HG03442 (cell line): Measurements from ENCODE around the gene MMP19.

Experiments
- ATAC-seq: cut with Tn5 transposase; IDR thresholded peaks from one replicate; pipeline ENCODE4 v1.9.1; 2021; ENCODE audit warnings: mild to moderate bottlenecking, moderate library complexity; ENCODE audit not compliant: unreplicated experiment

Gene MMP19

DNA sequence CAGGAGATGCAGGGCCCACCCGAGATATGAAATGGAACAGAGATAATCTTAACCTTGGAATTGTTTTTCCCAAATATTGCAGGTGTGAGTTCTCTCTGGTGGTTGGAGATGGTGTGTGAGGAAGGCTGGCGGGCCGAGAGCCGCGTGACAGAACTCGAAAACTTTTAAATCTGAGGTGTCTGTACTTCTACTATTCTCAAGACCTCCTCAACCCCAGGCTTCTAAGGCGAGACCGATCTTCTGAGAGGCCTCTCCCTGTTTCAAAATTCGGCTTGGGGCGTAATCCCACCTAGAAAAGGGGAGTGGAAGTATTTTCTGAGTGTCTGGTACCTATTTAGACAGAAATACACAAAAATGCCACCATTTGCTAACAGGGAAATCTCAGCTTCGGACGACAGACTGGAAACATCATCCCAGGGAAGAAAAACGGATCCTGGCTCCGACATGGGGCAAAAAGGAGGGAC is 25.8 kb downstream of the MMP19 start:
- ATAC-seq = no peak

DNA sequence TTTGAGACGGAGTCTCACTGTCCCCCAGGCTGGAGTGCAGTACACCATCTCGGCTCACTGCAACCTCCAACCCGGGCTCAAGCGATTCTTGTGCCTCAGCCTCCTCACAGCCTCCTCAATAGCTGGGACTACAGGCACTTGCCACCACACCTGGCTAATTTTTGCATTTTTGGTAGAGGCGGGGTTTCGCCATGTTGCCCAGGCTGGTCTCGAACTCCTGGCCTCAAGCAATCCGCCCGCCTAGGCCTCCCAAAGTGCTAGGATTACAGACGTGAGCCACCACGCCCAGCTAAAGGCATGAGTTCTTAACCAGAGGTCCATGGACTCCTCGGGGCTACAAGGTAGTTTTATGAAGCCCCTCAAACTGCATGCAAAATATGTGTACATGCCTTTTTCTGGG is 27.3 kb downstream of the MMP19 start:
- ATAC-seq = no peak

DNA sequence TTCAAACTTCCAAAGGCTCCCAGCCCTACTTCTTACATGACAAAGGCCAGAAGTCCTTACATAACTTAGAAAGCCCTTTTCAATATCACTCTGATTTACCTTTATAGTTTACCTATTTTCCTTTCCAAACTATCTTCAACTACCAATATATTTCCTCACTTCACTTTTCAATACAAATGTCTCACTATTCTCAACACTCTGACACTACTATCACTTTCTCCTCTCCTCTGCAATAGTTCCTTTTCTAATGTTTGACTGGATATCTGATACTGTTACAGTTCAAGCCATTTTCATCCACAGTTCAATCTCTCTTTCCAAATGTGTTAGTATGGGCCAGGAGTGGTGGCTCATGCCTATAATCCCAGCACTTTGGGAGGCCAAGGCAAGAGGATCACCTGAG is 28.5 kb downstream of the MMP19 start:
- ATAC-seq = no peak

DNA sequence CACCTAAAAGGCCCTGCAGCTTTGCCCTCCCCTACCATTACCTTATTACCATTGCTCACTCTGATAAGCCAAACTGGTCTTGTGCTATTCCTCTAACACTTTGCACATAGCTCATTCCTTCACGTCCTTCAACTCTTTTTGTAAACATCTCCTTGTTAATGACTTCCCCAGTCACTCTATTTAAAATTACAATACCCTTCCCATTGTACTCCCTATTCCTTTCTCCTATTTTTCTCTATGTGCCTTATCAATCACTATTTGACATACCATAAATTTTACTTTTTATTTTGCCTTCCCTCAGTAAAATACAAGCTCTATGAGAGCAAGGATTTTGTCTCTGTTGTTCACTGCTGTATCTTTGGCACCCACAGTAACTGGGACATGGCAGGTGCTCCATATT is 30.6 kb downstream of the MMP19 start:
- no peak for ATAC-seq

DNA sequence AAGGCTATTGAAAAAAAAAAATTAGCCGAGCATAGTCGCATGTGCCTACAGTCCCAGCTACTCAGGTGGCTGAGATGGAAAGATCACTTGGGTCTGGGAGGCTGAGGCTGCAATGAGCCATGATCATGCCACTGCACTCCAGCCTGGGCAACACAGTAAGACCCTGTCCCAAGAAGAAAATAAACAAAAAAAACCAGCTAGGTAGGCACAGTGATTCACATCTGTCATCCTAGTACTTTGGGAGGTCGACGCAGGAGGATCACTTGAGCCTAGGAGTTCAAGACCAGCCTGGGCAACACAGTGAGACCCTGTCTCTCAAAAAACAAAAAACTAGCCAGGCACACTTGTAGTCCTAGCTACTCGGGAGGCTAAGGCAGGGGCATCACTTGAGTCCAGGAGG is 33.5 kb downstream of the MMP19 start:
- ATAC-seq = no peak

DNA sequence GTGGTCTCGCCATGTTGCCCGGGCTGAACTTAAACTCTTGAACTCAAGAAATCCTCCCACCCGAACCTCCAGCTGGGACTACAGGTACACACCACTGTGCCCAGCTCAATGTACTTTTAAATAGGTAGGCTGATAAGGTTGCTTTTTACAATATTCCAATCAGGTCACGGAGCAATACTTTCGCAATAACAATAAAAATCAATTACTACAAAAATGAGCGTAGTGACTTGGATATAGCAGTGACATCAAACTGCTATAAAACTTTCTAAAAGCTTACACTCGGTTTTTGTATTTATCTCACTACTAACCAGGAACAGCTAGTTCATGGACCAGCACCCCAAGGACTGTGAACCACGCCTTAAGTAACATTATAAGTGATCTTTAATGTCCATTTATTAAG is 35.8 kb downstream of the MMP19 start:
- ATAC-seq = no peak

DNA sequence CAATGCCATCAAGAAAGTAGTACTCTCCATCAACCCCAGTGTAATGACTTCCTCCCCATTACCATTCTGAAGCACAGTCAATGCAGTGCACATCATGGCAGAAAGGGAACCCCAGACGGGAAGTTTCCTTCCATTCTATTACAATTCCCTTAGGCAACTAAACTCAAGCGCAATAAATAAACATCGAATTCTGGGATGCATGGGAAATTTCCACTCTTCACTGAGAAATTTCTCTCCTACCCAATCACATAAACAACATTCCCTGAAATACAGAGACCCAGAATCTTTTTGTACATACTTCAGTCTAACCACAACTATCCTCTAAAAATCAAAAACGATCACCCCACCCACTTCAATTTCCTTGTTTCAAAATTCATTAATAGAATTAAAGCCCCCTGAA is 45.2 kb downstream of the MMP19 start:
- no peak for ATAC-seq

DNA sequence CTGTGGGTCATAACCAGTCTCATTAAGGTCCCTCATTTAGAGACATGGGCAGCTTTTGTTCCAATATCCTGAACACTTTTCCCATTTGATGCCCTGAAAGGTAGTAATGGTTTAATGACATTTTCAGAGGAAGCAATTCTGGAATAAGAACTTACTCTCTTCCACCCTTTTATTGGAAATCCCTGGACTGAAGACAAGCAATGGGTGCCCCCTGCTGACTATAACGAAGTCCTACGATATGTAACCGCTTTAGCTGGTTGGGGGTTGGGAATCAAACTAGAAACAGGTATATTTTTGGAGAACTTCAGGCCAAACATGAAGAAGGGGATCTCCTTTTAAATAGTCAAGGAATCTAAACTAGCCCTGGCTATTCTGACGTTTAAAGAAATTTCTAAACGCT is 45.7 kb downstream of the MMP19 start:
- no peak for ATAC-seq

DNA sequence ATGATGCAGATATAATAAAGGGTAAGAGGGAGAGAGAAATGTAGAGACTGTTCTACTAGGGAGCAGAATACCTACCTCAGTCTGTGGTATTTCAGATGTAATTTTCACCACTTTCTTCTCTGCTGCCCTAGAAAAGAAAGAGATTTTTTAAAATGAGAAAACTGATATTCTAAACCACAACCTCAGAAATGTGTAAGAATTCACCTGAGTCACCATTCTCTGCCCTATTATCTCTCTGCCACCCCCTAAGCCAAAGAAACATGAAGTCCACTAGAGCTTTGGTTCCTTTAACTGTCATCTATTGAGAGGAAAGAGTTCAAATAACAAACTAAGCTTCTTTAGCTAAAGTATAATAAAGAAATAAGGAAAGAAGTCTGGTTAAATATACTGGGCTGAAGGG is 46.8 kb downstream of the MMP19 start:
- no peak for ATAC-seq

DNA sequence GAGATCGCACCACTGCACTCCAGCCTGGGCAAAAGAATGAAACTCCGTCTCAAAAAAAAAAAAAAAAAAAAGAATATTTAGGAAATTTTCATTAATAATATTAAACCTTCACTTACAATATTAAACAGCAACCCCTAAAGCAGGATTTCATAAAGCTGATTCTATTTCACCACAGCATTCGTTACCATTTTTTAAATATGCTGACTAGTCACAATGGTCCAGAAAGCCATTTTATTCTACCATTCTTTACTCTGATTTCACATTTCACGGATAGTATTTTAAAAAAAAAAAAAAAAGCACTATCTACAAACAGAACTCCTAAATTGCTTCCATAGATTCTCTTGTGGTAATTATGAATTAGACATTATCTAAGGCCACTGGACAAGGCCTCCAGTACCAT is 52.8 kb downstream of the MMP19 start:
- ATAC-seq = no peak

DNA sequence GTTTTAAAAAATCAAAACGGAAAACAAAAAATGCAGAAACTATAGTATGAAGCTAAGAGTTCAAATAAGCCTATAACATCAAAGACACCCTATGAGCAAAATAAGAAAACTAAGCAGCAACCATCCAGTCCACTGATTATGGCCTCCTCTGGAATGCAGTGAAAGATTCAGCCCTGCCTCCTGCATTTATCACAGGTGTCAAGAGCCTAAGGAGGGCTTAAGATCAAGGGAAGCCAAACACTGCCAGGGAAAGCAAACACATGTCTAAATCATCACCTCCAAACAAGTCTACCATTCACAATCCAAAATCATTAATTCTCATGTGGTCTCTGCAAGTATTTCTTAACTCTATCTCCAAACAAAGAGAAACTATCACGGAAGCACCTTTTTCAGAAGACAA is 53.6 kb downstream of the MMP19 start:
- ATAC-seq = no peak

DNA sequence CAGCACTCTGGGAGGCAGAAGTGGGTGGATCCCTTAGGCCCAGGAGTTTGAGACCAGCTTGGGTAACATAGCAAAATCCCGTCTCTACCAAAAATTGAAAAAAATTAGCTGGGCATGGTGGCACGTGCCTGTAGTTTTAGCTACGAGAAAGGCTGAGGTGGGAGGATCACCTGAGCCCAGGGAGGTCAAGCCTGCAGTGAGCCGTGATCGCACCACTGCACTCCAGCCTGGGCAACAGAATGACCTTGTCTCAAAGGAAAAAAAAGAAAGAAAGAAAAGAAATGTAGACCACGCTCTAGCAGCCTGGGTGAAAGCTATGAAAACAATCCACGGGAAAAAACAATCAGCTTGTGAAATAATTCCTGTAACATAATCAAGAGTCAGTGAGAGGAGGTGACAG is 54.2 kb downstream of the MMP19 start:
- no peak for ATAC-seq
